GDM1 (cell line): Measurements from ENCODE around the gene GPR55.

ENCODE experiments used
- DNase-seq: peaks from one replicate; lab custom pipeline; 2025; lab: John Stamatoyannopoulos, UW

Gene GPR55

DNA sequence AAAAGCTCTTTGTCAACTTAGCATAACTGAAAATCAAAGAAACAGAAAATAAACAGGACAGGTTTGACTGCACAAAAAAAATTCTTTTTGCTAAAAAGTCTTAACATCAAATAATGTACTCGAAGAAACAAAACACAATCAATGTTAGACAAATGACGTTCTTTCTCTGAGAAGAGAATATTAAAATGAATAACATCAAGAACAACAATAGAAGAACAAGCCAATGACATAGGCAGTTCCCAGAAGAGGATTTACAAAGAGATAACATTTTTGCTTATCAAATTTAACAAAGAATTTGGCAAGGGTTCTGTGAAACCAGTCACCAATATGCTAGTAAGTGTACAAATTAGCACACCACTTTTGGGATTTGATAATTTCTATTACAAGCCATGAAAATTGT is 5.8 kb downstream of the GPR55 start:
- no peak for DNase-seq

DNA sequence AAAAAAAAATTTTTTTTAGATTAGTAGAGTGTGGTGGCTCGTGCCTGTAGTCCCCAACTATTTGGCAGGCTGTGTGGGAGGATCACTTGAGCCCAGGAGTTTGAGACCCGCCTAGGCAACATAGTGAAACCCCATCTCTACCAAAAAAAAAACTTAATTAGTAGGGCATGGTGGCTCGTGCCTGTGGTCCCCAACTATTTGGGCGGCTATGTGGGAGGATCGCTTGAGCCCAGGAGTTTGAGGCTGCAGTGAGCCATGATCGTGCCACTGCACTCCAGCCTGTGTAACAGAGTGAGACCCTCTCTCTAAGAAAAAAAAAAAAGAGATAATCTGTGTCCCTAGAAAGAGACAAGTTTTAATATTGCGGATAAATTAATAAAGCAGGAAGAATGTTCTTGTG is 8.8 kb downstream of the GPR55 start:
- no peak for DNase-seq

DNA sequence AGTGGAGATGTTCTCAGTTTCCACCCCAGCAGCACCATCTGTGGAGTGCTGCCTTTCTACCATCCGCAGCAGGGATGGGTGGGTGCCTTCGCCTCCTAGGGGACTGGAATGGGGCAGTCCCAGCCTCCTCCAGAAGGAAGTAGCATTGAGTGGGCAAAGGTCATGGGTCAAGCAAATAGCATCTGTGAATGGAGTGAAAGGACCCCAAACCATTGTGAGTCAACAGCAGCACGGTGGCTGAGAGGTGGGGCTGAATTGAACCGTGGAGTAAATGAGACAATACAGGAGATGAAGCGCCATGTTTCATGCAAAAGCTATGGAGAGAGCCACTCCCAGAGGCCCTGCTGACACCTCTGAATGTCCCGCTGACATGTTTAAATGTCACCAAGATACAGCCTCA is 9.7 kb downstream of the GPR55 start:
- no peak for DNase-seq

DNA sequence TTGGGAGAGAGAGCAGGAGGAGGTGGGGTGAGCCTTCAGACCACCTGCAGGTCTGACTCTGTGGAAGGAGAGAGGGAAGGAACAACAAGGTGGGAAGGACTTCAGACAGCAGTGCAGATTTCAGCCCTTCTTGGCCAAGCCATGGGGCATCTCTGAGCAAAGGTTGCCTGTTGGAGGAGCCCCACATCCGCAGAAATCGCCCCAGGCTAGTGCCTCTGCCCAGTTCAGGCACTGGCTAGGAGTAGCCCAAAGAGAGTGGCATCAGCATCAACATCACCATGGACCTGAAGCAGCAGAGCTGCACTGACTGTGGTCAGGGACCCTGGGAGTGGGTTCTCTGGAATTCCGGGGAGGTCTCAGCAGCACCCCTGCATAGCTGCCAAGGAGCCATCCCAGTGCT is 10.2 kb downstream of the GPR55 start:
- DNase-seq = no peak

DNA sequence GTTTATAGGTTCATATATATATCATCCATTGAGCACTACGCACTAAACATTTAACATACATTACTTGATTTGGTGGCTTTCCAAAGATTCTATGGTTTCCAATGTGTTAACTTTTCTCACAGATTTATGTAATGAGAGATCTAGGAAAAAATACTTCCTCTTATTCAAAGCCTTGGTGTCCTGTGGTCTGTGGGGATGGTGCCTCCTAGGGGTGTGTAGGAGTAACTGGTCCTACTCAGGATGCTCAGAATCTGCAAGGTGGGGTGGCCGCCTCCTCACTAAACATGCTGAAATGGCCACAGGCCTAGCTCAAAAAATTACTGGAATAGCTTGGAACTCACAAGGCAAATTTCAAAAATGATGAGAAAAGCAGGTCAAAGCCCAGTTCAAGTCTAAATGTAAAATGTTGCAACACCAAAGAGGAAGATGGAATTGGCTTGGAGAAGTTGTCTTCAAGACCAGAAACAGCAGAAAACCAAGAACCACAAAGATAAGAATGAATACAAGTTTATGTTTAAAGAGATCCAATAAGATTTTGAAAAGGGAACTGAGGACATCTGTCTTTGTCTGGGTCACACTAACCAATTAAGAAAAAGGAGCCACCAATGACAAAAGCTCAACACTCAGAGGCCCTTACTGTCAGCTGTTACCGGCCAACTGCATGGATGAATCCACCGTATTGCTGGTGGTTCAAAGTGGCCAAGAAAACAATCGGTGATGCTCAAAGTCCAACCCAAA is 11.5 kb downstream of the GPR55 start:
- peak; percentile 67 for DNase-seq

DNA sequence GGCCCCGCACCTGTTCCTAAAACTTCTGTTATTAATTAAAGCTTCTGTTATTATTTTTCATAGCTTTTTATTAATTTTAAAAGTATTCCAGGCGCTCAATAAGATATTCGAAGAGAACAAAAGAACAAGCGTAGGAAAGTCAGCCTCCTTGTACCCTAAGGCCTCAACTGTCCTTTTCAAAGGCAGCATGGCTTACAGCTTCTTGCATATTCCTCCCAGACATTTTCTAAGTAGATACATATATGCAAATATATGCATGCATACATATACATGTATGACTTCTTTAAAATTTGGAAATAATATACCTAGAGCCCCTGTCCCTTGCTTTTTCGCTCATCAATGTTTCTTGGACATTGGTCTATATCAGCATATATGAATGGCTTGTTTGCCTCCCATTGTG is 12.3 kb downstream of the GPR55 start:
- no peak for DNase-seq

DNA sequence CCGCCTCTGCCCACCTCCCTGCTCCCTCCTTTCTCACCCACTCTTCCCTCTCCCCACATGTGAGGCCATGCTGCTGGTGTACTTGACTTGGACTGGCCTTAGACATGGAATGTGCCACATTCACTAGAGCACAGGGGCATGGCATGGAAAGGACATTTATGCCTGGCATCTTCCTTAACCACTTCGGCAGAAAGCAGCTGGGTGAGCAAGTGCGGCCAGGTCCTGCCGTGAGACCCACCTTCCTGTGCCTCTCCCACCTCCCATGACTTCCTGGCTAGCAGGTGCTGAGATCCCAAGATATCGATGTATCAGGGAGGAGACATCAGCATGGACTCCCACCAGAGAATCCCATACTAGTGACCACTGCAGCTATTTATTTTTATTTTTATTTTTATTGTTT is 13.0 kb downstream of the GPR55 start:
- no peak for DNase-seq

DNA sequence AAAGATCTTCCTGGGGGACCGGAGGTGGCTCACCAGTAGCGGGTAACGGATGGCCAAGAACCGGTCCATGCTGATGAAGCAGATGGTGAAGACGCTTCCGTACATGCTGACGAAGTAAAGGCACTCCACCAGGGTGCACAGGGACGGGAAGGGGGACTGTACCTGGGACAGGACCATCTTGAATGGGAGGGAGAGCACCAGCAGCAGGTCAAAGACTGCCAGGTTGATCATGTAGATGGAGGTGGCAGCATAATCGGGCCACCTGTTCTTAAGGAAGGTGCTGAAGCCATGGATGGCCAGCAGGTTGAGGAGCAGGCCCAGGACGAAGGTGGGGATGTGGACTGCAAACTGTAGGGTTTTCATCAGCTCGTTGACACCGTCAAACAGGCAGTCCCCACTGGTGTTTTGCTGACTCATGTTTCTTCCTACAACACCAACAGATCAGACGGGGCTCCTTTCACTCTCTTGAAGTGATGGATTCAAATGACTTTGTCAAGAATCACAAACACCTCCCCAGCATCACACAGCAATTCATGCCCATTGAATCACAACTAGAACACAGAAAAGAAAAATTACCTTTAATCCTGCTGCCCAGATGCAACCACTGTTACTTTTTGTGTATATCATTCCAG is 14.4 kb downstream of the GPR55 start:
- no peak for DNase-seq

DNA sequence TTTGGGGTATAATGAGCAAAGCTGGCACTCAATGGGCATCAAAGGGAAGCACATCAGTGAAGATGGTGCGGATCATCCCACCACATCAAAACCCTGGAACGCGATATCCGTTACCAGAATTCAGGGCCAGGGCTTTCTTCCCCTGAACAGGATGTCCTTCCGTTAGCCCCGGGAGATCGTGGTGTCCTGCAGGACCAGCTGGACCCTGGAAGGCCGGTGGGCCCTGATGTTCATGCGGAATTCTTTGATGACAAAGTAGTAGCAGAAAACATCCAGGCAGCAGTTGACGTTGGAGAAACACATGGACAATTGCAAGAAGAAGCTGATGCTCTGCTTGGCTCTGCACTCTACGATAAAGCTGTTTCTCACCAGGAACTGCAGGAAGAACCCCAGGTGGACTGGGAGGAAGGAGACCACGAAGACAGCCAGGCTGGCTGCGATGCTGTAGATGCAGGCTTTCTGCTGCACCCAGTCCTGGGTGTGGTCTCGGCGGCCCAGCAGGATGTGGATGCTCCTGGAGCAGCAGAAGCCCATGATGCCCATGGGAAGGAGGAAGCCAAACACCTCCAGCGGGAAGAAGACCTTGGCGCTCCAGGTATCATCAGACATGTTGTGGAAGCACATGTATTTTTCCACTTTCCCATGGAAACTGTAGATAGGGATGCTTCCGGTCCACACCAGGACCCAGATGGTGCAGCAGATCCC is 15.0 kb downstream of the GPR55 start:
- no peak for DNase-seq

DNA sequence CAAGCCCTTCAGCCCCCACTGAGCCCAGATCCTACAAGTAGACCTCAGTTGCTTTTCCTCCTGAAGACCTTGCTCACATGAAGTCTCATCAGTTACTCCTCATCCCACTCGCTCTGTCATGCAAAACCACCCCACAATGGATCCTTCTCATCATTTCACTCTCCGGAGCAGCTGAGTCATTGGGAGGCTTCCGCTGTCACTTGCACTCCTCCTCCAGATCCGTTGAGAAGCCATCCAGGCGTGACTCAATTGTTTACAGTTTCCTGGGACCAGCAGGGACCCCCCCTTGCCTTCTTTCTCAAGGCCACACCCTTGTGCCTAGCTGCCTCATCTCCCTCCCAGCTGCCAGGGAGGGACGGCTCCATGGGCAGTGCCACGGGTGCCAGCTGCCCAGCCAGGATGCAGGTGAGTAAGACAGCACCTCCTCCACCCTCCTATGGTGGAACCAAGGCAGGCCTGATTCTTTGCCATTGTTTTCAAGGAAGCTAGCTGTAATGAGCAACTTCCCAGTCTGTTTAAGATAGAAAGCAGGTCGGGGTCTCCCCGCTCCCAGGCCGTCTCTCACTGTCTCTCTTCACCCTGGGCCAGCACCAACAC is 16.3 kb downstream of the GPR55 start:
- no peak for DNase-seq

DNA sequence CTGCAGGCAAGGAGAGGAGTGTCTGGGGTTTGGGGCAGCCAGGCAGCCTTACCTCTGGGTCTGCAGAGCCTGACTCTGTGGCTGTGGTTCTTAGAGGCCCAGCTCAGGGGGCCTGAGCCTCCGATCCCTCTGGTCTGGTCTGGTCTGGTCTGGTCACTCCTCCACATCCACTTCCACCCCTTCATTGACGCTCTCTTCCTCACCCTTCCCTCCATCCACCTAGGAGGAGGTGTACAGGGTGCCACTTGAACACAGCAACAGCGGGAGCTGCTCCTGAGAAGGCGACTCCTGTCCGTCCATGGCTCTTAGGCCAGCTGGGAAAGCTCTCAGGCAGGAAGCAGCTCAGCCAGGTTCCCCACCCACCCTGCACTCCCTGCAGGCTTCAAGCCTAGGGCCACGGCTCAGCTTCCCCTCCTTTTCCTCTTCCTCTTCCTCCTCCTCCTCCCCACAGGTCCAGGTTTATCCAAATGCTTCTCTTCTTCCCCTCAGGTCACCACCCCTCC is 16.9 kb downstream of the GPR55 start:
- no peak for DNase-seq

DNA sequence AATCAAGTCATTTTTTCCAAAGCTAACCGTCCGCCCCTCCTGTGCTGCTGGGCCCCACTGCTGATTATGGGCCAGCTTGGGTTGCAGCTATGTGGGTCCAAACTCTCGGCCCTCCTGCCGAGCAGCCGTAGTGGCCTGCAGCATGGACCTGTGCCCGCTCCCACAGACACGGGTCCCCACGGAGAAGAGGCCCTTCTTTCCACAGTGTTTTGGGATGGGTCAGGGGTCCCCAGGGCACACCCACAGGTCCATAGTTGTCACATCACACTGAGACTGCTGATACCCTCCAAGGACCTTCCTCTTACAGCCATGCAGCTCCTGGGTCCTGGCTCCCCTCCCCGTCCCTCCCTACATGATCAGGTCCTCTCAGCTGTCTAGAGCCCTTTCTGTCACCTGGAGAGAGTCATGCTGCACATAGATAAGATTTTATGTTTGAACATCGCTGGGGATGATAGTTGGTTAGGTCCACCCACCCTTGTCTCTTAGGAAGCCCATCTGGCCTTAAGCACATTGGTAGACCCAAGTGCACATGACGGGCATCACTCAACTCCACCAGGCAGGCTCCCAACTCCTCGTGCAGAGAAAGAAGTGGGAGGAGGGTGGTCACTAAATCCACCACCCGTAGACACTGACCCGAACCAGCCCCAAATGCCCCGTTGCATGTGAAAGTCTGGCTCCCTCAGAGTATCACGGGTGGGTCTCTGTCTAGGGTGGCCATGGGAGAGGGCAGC is 17.5 kb downstream of the GPR55 start:
- no peak for DNase-seq

DNA sequence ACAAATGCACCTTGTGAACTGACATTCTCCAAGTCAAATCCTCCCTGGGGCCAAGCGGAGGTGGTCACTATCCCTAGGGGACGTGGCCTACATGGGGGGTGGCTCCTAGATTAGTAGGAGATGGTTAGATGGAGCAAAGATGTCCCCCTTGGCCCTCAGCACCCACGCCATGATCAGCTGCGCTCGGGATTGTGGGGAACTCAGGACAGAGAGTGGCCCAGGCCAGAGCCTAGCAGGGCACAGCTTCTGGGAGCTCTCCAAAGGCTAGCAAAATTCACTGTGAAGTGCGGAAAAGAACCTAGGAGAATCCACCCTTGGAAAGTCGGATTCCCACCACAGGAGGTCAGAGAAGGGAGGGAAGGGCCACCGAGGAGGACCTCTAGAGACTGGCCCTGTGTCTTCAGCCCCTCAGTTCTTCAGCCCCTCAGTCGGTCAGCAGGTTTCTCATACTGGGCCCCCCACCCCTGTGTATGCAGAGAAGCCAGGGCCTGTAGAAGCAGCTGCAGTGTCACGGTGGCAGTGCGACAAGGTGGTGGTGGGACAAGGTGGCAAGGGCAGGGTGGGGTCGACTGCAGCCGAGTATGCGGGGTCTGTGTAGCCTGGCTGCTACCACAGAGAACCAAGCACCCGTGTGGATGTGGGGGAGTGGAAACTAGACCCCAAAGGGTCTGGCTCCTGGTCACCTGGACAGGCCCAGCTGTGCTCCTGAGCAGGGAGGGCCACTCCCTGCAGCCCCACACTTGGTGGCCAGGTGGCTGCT is 18.4 kb downstream of the GPR55 start:
- DNase-seq = no peak

DNA sequence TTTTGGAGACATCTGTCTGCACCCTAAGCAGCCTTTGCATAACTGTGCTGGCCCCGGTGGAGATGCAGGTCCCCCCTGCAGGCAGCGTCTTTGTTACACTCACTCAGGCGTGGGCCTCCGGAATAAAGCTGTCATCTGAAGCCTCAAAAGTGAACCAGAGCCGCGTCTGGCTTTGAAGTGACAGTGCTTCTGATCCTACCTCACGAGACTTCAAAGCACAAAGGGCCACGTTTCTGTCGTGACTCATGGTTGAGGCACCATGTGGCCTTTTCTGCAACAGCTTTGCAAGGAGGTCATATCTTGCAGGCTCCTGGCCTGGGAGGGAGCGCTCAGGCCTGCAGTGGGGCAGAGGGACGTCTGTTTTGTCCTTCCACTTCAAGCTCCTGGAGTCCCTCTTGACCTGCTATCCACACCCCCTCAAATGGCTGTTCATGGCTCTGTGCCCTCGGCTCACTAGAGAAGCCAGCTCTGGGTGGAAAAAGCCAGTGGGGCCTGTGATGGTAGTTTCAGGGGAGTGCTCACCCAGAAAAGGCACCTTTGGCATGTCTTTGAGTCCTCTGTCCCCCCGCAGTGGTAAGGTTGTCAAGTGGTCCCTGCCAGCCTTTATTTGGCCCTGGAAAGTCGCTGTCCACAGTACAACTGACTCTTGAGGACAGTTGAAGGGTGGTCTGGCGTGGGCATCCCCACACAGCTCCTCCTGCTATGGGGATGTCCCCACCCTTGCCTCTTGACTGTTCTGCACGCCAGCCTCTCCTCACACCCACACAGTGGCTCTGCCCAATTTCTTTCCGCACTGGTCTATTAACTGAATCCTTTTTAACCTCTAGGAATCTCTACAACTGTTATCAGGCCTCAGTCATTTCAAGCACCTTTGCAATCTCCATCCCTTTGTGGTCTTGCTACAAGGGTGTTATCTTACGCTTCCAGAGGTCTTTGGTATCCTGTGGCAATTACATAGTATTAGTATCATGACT is 19.3 kb downstream of the GPR55 start:
- DNase-seq = no peak

DNA sequence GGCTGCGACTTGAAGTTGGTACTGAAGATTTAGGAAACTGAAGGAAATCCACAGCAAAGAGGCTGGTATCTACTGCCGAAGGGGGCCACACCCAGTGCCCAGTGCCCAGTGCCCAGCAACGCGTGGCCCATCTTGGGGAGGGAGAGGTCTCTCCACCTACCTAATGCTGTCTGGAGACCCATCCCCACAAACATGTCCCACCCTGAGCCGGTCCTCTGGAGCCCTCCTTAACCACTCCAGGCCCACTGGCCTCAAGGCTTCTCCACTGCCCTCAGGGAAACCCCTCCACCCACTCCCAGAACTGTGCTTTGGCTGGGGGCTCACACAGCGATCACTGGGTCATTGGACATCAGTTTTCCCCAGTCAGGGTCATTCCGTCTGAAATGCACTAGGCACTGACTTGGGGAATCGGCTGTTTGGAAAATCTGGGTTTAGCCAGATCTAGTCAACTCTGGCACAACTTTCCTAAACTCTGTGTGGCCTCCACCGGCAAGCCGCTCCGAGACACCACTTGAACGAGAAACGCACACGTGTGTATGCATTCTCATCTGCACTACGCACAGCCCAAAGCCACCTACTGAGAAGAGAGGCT is 20.1 kb downstream of the GPR55 start:
- no peak for DNase-seq

DNA sequence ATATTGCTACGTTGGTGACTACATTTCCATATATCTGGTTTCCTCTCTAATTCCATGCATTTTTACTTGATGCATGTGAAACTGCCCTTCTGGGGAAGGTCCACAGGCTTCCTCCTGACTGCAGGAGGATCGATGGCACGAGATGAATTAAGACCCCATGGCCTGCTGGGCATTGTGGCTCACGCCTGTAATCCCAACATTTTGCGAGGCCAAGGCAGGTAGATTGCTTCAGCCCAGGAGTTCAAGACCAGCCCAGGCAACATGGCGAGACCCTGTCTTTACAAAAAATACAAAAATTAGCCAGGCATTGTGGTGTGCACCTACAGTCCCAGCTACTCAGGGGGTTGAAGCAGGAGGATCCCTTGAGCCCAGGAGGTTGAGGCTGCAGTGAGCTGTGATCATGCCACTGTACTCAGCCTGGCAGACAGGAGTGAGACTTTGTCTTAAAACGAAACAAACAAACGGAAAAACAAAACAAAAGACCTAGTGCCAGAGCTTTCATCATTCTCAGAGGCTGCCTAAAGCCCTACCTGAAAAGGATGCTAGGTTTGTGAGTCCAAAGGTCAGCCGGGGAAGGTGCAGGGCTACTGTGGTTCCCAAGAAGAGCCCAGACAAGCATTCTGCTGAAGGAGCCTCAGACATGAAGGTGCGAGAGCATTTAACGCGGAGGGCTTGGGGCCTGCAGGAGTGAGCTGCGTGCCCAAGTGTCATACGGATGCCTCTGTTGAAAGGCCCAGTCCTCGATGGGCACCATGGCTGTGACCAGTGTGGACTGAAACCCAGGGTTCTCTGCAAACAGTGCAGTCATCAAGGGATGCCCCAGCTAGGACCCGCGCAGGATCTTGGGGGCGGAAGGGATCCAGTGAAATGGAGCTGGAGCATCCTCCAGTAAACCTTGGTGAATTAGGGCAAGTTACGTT is 21.6 kb downstream of the GPR55 start:
- DNase-seq = no peak

DNA sequence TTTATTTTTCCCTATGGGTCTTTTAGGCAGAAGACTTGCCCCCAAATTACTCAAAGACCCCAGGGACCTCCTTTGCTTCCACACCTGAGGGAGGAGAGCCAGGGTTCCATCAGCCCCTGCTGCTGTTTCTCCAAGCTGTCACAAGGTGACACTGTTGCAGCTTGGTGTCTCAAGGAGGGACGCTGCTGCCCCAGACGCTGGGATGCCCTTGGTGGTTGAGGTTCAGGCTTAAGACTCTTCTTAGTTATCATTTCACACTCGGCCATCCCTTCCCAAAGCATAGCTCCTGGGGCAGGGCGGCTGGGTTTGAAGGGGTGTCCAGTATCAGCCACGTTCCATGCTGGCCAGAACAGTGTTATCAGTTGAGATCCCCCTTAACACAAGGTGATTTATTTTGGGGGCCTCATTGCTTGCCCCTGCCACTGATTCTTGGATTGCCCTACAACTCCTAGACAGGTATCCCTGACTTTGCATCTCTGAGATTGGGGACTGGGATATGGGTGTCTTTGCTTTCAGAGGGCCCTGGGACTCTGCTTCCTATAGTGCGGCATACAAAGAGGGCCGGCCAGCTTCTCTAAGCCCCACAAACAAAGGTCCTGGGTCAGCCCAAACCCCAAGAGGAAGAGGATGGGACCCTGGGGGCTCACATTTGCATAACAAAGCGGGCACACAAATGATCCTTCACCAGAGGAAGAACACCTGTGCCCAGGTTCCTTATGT is 22.7 kb downstream of the GPR55 start:
- DNase-seq = peak; percentile 64

DNA sequence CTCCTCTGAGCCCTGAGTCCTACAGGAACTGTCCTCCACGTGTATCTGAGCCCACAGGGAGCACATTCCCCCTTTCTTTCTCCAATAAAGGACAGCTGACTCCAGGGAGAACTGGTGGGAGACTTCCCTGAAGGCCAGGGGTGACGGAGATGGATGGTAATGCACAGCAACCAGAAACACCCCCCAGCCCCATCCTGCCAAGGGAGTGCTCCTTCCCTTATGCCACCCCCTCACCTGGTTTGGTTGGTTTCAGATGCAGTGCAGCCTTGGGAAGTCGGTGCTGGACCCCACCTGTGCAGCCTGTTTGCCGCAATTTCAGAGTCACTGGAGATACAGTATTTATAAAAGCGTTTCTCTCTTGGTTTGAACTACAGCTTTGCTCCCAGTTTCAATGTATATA is 24.0 kb downstream of the GPR55 start:
- no peak for DNase-seq
